ENCODE measurements around the gene PARP14.

PARP14 gene

DNA sequence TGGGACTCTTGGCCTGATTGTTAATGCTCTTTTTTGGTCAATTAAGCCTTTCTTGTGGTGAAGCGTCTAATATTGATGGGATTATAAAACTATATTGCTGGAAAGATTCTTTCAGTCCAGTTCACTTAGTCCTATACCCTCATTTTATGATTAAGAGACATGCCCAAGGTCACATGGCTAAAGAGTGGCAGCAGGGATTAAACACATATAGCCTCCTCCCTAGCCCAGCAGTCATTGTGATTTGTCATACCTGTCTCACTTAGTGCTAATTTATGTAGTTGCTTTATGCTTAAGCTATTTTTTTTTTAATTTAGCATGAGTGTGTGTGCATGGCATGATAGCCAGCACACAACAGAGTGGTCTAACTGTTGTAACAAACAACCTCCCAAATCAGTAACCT lies 9.5 kb downstream of the PARP14 start:
- no peak for DNase-seq (ENCODE audit: low read depth in 2 of 2)
- no peak overlapping the region for H3K4me3 ChIP-seq (replicated peaks in 1 of 2; ENCODE audit: low read depth in 2 of 2, low read length in 2 of 2)
- TF ChIP-seq, protein P1, sequence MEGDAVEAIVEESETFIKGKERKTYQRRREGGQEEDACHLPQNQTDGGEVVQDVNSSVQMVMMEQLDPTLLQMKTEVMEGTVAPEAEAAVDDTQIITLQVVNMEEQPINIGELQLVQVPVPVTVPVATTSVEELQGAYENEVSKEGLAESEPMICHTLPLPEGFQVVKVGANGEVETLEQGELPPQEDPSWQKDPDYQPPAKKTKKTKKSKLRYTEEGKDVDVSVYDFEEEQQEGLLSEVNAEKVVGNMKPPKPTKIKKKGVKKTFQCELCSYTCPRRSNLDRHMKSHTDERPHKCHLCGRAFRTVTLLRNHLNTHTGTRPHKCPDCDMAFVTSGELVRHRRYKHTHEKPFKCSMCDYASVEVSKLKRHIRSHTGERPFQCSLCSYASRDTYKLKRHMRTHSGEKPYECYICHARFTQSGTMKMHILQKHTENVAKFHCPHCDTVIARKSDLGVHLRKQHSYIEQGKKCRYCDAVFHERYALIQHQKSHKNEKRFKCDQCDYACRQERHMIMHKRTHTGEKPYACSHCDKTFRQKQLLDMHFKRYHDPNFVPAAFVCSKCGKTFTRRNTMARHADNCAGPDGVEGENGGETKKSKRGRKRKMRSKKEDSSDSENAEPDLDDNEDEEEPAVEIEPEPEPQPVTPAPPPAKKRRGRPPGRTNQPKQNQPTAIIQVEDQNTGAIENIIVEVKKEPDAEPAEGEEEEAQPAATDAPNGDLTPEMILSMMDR (IDR thresholded peaks at IDR 0.05; ENCODE audit: low read depth, low read length), result no peak

GRCh38 chr3:122691195-122691594 lies 10.6 kb downstream of the PARP14 start:
- TF ChIP-seq, protein P1 (IDR thresholded peaks at IDR 0.05; ENCODE audit: low read depth, low read length), result no peak
- H3K4me3 ChIP-seq (replicated peaks in 1 of 2; ENCODE audit: low read depth in 2 of 2, low read length in 2 of 2), result no peak overlapping the region
- peak; percentile 45 to 69 for DNase-seq (ENCODE audit: low read depth in 2 of 2)

DNA sequence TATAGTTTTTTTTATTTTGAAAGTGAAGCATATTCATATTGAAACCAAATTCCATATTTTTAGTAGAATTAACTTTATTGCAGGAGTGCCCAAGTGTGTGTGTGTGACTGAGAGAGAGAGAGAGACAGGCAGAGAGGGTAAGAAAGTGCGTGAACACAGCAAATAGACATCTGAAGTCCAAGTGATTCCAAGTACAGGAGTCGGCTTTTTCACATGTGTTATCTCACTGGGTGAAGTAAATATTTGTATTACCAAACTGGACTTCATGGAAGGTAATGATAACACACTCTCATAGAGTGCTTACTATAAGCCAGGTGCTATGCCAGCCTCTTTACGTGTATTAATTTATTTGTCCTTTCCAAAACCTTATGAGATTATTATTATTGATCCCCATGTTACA lies 12.0 kb downstream of the PARP14 start:
- TF ChIP-seq, protein P1 (IDR thresholded peaks at IDR 0.05; ENCODE audit: low read depth, low read length), result no peak
- DNase-seq (ENCODE audit: low read depth in 2 of 2), result no peak
- H3K4me3 ChIP-seq (replicated peaks in 1 of 2; ENCODE audit: low read depth in 2 of 2, low read length in 2 of 2), result no peak overlapping the region

- H3K4me3 ChIP-seq (replicated peaks in 1 of 2; ENCODE audit: low read depth in 2 of 2, low read length in 2 of 2), result no peak overlapping the region
- no peak for DNase-seq (ENCODE audit: low read depth in 2 of 2)
- TF ChIP-seq, protein P1 (IDR thresholded peaks at IDR 0.05; ENCODE audit: low read depth, low read length), result no peak
These were observed 14.3 kb downstream of the PARP14 start for GRCh38 chr3:122694966-122695365.

DNA sequence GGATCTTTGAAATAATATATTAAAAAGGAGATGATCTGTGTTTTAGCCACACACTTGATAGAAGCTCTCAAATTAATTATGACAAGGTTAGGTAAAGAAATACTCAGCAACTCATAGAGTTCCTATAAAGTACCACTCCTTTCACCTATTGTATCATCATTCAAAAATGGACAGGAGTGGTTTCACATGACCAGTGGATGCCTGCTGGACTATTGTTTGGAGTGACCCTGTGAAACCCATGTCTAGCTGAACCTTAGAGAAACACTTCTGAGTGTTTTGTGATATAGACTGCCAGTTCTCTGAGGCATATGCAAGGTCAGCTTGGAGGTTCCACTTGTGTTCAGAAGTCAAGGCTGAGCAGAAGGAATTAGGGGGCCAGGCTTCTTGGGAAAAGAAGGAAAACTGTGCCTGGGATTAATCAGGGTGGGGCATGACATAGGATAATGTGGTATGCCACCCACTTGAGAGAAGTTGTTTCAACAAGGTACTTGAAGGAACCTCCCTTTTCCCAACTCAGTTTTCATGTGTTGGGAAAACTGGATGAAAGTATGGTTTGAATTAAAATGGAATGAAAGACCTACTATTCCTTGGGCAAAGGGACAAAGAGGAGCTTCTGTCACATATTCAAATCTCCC lies 15.4 kb downstream of the PARP14 start:
- TF ChIP-seq, protein P1 (IDR thresholded peaks at IDR 0.05; ENCODE audit: low read depth, low read length), result no peak
- H3K4me3 ChIP-seq (replicated peaks in 1 of 2; ENCODE audit: low read depth in 2 of 2, low read length in 2 of 2), result no peak overlapping the region
- no peak for DNase-seq (ENCODE audit: low read depth in 2 of 2)

- no peak for DNase-seq (ENCODE audit: low read depth in 2 of 2)
- TF ChIP-seq, protein P1 (IDR thresholded peaks at IDR 0.05; ENCODE audit: low read depth, low read length), result no peak
- no peak overlapping the region for H3K4me3 ChIP-seq (replicated peaks in 1 of 2; ENCODE audit: low read depth in 2 of 2, low read length in 2 of 2)
These were observed 17.4 kb downstream of the PARP14 start for GRCh38 chr3:122697952-122698620.

Data from cardiac fibroblast (primary cell).